HEK293 (cell line): ENCODE data around the gene GUK1.
A peak's percentile ranks its signal among the peaks of the same experiment; 100 is the strongest.

Experiments used
- CTCF ChIA-PET: fragments of 350-600 bp; formaldehyde crosslinking; extraction: SDS; loops from one replicate; lab custom pipeline; 2021; ENCODE audit warnings: antibody characterized with exemption; lab: Yijun Ruan, JAX
- POLR2A ChIA-PET: fragments of 300-600 bp; formaldehyde crosslinking; extraction: SDS; loops from one replicate; lab custom pipeline; 2020; ENCODE audit warnings: antibody characterized with exemption, inconsistent platforms; lab: Yijun Ruan, JAX
- H3K27ac ChIP-seq: fragments of 200-500 bp; sonication (Bioruptor generic); 2 replicates; pipeline ENCODE4 v1.5.1; 2014; ENCODE audit warnings: low read depth, low read length, control low read depth, inconsistent platforms; ENCODE audit errors: extremely low read depth
- H3K36me3 ChIP-seq, 2 experiments: fragments of 200-500 bp in 1 of 2; sonication (Bioruptor generic) in 1 of 2; 1 replicate in 1 of 2; 2 replicates in 1 of 2; pipeline ENCODE4 v1.5.1; 2014 to 2017; ENCODE audit warnings: inconsistent platforms in 2 of 2, low read length in 2 of 2; ENCODE audit not compliant: control insufficient read depth in 2 of 2, insufficient read depth in 1 of 2
- H3K4me1 ChIP-seq: fragments of 200-500 bp; sonication (Bioruptor generic); 2 replicates; pipeline ENCODE4 v1.5.1; 2014; ENCODE audit warnings: mild to moderate bottlenecking, low read length, inconsistent platforms; ENCODE audit not compliant: control insufficient read depth, insufficient read depth
- H3K4me3 ChIP-seq: 2 replicates; pipeline ENCODE4 v1.5.1; 2011; ENCODE audit warnings: low read depth, mild to moderate bottlenecking, control low read depth, low read length, moderate library complexity
- H3K9me3 ChIP-seq: fragments of 200-500 bp; sonication (Bioruptor generic); 2 replicates; pipeline ENCODE4 v1.5.1; 2014; ENCODE audit warnings: low read depth, low read length, inconsistent platforms; ENCODE audit not compliant: control insufficient read depth, insufficient read depth
- ELK4 ChIP-seq: IDR thresholded peaks from 2 replicates; pipeline ENCODE4 v1.6.1; 2011; ENCODE audit warnings: mild to moderate bottlenecking, low read depth, low read length, borderline replicate concordance
- HIC1 ChIP-seq: fragments of 450-650 bp; formaldehyde crosslinking; IDR thresholded peaks from 2 replicates; pipeline ENCODE4 v1.5.1; 2016; ENCODE audit warnings: missing biosample characterization, missing genetic modification characterization
- IKZF3 ChIP-seq: fragments of 450-650 bp; IDR thresholded peaks from 2 replicates; pipeline ENCODE4 v1.5.0; 2018; ENCODE audit warnings: missing biosample characterization, mild to moderate bottlenecking, missing genetic modification characterization, moderate library complexity
- KLF1 ChIP-seq: fragments of 450-650 bp; formaldehyde crosslinking; IDR thresholded peaks from 2 replicates; pipeline ENCODE4 v1.5.1; 2016; ENCODE audit warnings: missing biosample characterization, missing genetic modification characterization
- PRDM1 ChIP-seq: fragments of 450-650 bp; formaldehyde crosslinking; IDR thresholded peaks from 2 replicates; pipeline ENCODE4; 2016; ENCODE audit warnings: missing biosample characterization, missing genetic modification characterization
- SCRT2 ChIP-seq: fragments of 450-650 bp; formaldehyde crosslinking; IDR thresholded peaks from 2 replicates; pipeline ENCODE4 v1.5.1; 2016; ENCODE audit warnings: missing biosample characterization, missing genetic modification characterization
- ZBTB8A ChIP-seq: fragments of 450-650 bp; formaldehyde crosslinking; IDR thresholded peaks from 2 replicates; pipeline ENCODE4 v1.5.1; 2016; ENCODE audit warnings: missing biosample characterization, missing genetic modification characterization
- ZNF18 ChIP-seq: fragments of 450-650 bp; formaldehyde crosslinking; IDR thresholded peaks from 2 replicates; pipeline ENCODE4 v1.5.1; 2016; ENCODE audit warnings: missing biosample characterization, missing genetic modification characterization
- ZNF19 ChIP-seq: fragments of 450-650 bp; formaldehyde crosslinking; IDR thresholded peaks from 2 replicates; pipeline ENCODE4; 2016; ENCODE audit warnings: missing biosample characterization, missing genetic modification characterization, low read depth
- ZNF416 ChIP-seq: fragments of 450-650 bp; formaldehyde crosslinking; IDR thresholded peaks from 2 replicates; pipeline ENCODE4 v1.5.1; 2016; ENCODE audit warnings: missing biosample characterization, missing genetic modification characterization
- ZNF610 ChIP-seq: fragments of 450-650 bp; formaldehyde crosslinking; IDR thresholded peaks from 2 replicates; pipeline ENCODE4 v1.5.1; 2016; ENCODE audit warnings: missing biosample characterization, missing genetic modification characterization, borderline replicate concordance
- ZNF704 ChIP-seq: fragments of 450-650 bp; formaldehyde crosslinking; IDR thresholded peaks from 2 replicates; pipeline ENCODE4 v1.5.1; 2016; ENCODE audit warnings: missing biosample characterization, missing genetic modification characterization
- ZNF837 ChIP-seq: fragments of 450-650 bp; formaldehyde crosslinking; IDR thresholded peaks from 2 replicates; pipeline ENCODE4 v1.5.1; 2016; ENCODE audit warnings: missing biosample characterization, missing genetic modification characterization

GUK1 gene

GRCh38 chr1:228142155-228142691, 2.1 kb downstream of the GUK1 start:
- CTCF ChIA-PET = interaction anchor here (1.9 kb wide), 1 partner anchor 24 kb away, joined by 23 read pairs; the partner anchor contains the start of gene IBA57

GRCh38 chr1:228142701-228143136, 2.6 kb downstream of the GUK1 start:
- no peak overlapping the region for H3K4me3 ChIP-seq
- TF ChIP-seq ZBTB8A (peak; percentile 50), HIC1 (tag by site-specific recombination) (no peak), ZNF610 (no peak), ZNF416 (tag by site-specific recombination) (no peak), ZNF704 (tag by site-specific recombination) (no peak)
- TF ChIP-seq, all 188 proteins: peak for 1
- CTCF ChIA-PET = interaction anchor here (1.9 kb wide), 1 partner anchor 23 kb away, joined by 23 read pairs; the partner anchor contains the start of gene IBA57
- peaks cover 13% of the 10 kb centered on the region for H3K4me1 ChIP-seq
- peaks cover 0 to 40% of the 10 kb centered on the region in 2 experiments; a peak in 1 of 3 replicates for H3K36me3 ChIP-seq
- POLR2A ChIA-PET = interaction anchor here (1.2 to 3.7 kb wide), 2 partner anchors 22 to 33 kb away, joined by 3 to 22 read pairs; partner anchors contain the start of gene IBA57
- no peak overlapping the region for H3K27ac ChIP-seq
- no peaks in the 10 kb centered on the region for H3K9me3 ChIP-seq

More at GRCh38 chr1:228142155-228142691, 2.1 kb downstream of the GUK1 start:
- Histone ChIP-seq H3K36me3 (peaks cover 0 to 35% of the 10 kb centered on the region in 2 experiments; a peak in 1 of 3 replicates), H3K9me3 (no peaks in the 10 kb centered on the region), H3K4me1 (peaks cover 13% of the 10 kb centered on the region), H3K4me3 (no peak overlapping the region), H3K27ac (no peak overlapping the region)
- POLR2A ChIA-PET = interaction anchor here (1.2 to 3.7 kb wide), 2 partner anchors 22 to 34 kb away, joined by 3 to 22 read pairs; partner anchors contain the start of gene IBA57
- TF ChIP-seq KLF1 (tag by site-specific recombination) = peak; percentile 93
- no peak for TF ChIP-seq ZNF837 (tag by site-specific recombination)
- no peak for TF ChIP-seq ELK4
- TF ChIP-seq PRDM1 (tag by site-specific recombination) = no peak
- TF ChIP-seq ZNF19 (tag by site-specific recombination) = no peak
- peak; percentile 29; the same call in 1 of the 2 replicates for TF ChIP-seq SCRT2
- no peak for TF ChIP-seq IKZF3 (tag by site-specific recombination)
- TF ChIP-seq HIC1 (tag by site-specific recombination) = 0 out of 2 replicates have a peak, but pooled peaks have one; percentile 28
- no peak for TF ChIP-seq ZNF18 (tag by site-specific recombination)
